HG02884 (cell line): ENCODE data around the gene PSMB7.

ENCODE experiments used
- ATAC-seq: cut with Tn5 transposase; IDR thresholded peaks from one replicate; pipeline ENCODE4 v1.9.1; 2021; ENCODE audit warnings: mild to moderate bottlenecking, moderate library complexity; ENCODE audit not compliant: unreplicated experiment

The PSMB7 gene

DNA sequence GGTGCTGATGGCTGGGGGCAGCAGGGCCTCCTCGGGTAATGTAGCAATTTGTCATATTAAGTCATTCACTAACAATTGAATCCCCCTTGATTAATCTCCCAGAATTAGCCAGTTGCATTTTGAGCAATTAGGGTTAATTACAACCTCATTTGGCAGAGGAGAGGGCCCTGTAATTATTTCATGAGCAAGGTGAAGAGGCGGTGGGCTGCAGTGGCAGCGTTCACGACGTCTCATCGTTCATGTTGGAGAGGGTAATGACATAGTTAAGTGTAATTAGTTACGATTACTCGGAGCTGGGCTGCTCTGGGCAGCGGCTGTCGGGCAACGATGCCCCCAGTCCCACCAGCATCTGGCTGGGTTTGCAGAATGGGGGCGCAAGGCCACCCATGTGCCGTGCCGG, 111.5 kb downstream of the PSMB7 start:
- no peak for ATAC-seq
